H9 (cell line): Measurements from ENCODE around the gene OSM. TPM values are rescaled to one million over a fixed set of nuclear protein-coding genes. Genes with fewer than 3 reads are reported as not detected.

Source experiments
- DNase-seq: peaks from one replicate; pipeline ENCODE4 v3.0.0-alpha.2; 2017
- H2AFZ ChIP-seq: one replicate; pipeline ENCODE4 v1.6.1; 2013; ENCODE audit warnings: mild to moderate bottlenecking, low read length, control low read depth, moderate library complexity
- H2AK5ac ChIP-seq: 2 replicates; pipeline ENCODE4 v1.6.1; 2013; ENCODE audit warnings: low read length, control low read depth, mixed read lengths; ENCODE audit not compliant: insufficient read length
- H2BK120ac ChIP-seq: one replicate; pipeline ENCODE4 v1.6.1; 2013; ENCODE audit warnings: low read depth, mild to moderate bottlenecking, low read length, control low read depth, inconsistent platforms; ENCODE audit not compliant: poor library complexity, severe bottlenecking
- H2BK12ac ChIP-seq: 2 replicates; pipeline ENCODE4 v1.6.1; 2013; ENCODE audit warnings: low read length, control low read depth, mixed read lengths, low read depth; ENCODE audit not compliant: insufficient read length
- H2BK15ac ChIP-seq: 2 replicates; pipeline ENCODE4 v1.6.1; 2013; ENCODE audit warnings: low read depth, low read length, control low read depth
- H2BK20ac ChIP-seq: one replicate; pipeline ENCODE4 v1.6.1; 2013; ENCODE audit warnings: low read depth, mild to moderate bottlenecking, low read length, control low read depth, inconsistent platforms; ENCODE audit not compliant: poor library complexity, severe bottlenecking
- H2BK5ac ChIP-seq: 2 replicates; pipeline ENCODE4 v1.6.1; 2013; ENCODE audit warnings: low read length, control low read depth, mixed read lengths; ENCODE audit not compliant: insufficient read length
- H3K14ac ChIP-seq: 2 replicates; pipeline ENCODE4 v1.6.1; 2013; ENCODE audit warnings: low read length, control low read depth; ENCODE audit not compliant: insufficient read depth
- H3K18ac ChIP-seq: 2 replicates; pipeline ENCODE4 v1.6.1; 2013; ENCODE audit warnings: low read depth, mild to moderate bottlenecking, mixed read lengths, low read length, control low read depth; ENCODE audit not compliant: insufficient read length
- H3K23ac ChIP-seq: 2 replicates; pipeline ENCODE4 v1.6.1; 2013; ENCODE audit warnings: low read length, control low read depth, mixed read lengths, low read depth; ENCODE audit not compliant: insufficient read length
- H3K23me2 ChIP-seq: 2 replicates; pipeline ENCODE4 v1.6.1; 2013; ENCODE audit warnings: low read depth, mild to moderate bottlenecking, mixed read lengths, low read length, control low read depth; ENCODE audit not compliant: insufficient read length, poor library complexity, severe bottlenecking
- H3K27ac ChIP-seq: 2 replicates; pipeline ENCODE4 v1.5.1; 2013; ENCODE audit warnings: low read length, control low read depth, mixed read lengths, low read depth; ENCODE audit not compliant: insufficient read length
- H3K27me3 ChIP-seq: 2 replicates; pipeline ENCODE4 v1.6.1; 2013; ENCODE audit warnings: low read length, control low read depth, inconsistent platforms; ENCODE audit not compliant: insufficient read depth
- H3K4ac ChIP-seq: 2 replicates; pipeline ENCODE4 v1.6.1; 2013; ENCODE audit warnings: low read depth, mild to moderate bottlenecking, control low read depth, inconsistent platforms, low read length, moderate library complexity
- H3K4me1 ChIP-seq: 2 replicates; pipeline ENCODE4 v1.6.1; 2013; ENCODE audit warnings: low read length, control low read depth, inconsistent platforms; ENCODE audit not compliant: insufficient read depth
- H3K4me2 ChIP-seq: 2 replicates; pipeline ENCODE4 v1.6.1; 2013; ENCODE audit warnings: low read length, control low read depth, mixed read lengths; ENCODE audit not compliant: insufficient read length, insufficient read depth
- H3K56ac ChIP-seq: 2 replicates; pipeline ENCODE4 v1.6.1; 2013; ENCODE audit warnings: low read depth, mild to moderate bottlenecking, mixed read lengths, low read length, control low read depth; ENCODE audit not compliant: insufficient read length
- H3K79me1 ChIP-seq: 2 replicates; pipeline ENCODE4 v1.6.1; 2013; ENCODE audit warnings: low read depth, mild to moderate bottlenecking, moderate library complexity, low read length, control low read depth, inconsistent platforms; ENCODE audit not compliant: insufficient read depth, poor library complexity, severe bottlenecking
- H3K79me2 ChIP-seq: 2 replicates; pipeline ENCODE4 v1.6.1; 2013; ENCODE audit warnings: low read length, control low read depth, inconsistent platforms; ENCODE audit not compliant: insufficient read depth
- H3K9ac ChIP-seq: 2 replicates; pipeline ENCODE4 v1.6.1; 2013; ENCODE audit warnings: low read length, control low read depth, mixed read lengths; ENCODE audit not compliant: insufficient read length; ENCODE audit errors: extremely low read depth
- H3K9me3 ChIP-seq: one replicate; pipeline ENCODE4 v1.6.1; 2013; ENCODE audit warnings: low read depth, low read length, inconsistent platforms; ENCODE audit not compliant: control insufficient read depth
- H3T11ph ChIP-seq: one replicate; pipeline ENCODE4 v1.6.1; 2013; ENCODE audit warnings: mild to moderate bottlenecking, low read length, control low read depth, inconsistent platforms
- H4K20me1 ChIP-seq: one replicate; pipeline ENCODE4 v1.6.1; 2013; ENCODE audit not compliant: control insufficient read depth, insufficient read length, insufficient read depth
- H4K5ac ChIP-seq: 2 replicates; pipeline ENCODE4 v1.6.1; 2013; ENCODE audit warnings: low read depth, mild to moderate bottlenecking, mixed read lengths, low read length, control low read depth; ENCODE audit not compliant: insufficient read length
- H4K8ac ChIP-seq: replicated peaks from 2 replicates; pipeline ENCODE4 v1.6.1; 2013; ENCODE audit warnings: low read length, control low read depth, mixed read lengths, low read depth; ENCODE audit not compliant: insufficient read length
- H4K91ac ChIP-seq: 2 replicates; pipeline ENCODE4 v1.6.1; 2013; ENCODE audit warnings: low read depth, mild to moderate bottlenecking, moderate library complexity, mixed read lengths, low read length, control low read depth; ENCODE audit not compliant: insufficient read length
- H3K27ac Mint-ChIP-seq, 3 experiments: 2 replicates in 2 of 3; 3 replicates in 1 of 3; pipeline ENCODE4 v1.8.0; 2020 to 2021; ENCODE audit warnings: mixed read lengths in 3 of 3, mild to moderate bottlenecking in 1 of 3, moderate library complexity in 1 of 3
- H3K27me3 Mint-ChIP-seq: 2 replicates; pipeline ENCODE4 v1.8.0; 2021; ENCODE audit warnings: low read depth, mild to moderate bottlenecking, moderate library complexity, mixed read lengths
- H3K36me3 Mint-ChIP-seq, 3 experiments: 2 replicates in 2 of 3; 3 replicates in 1 of 3; pipeline ENCODE4 v1.8.0; 2020 to 2021; ENCODE audit warnings: low read depth in 3 of 3, mixed read lengths in 3 of 3; ENCODE audit not compliant: insufficient read depth in 1 of 3
- H3K4me1 Mint-ChIP-seq, 2 experiments: 2 replicates each; pipeline ENCODE4 v1.8.0; 2020; ENCODE audit warnings: mixed read lengths in 2 of 2
- H3K4me3 Mint-ChIP-seq, 2 experiments: 2 replicates in 1 of 2; 3 replicates in 1 of 2; pipeline ENCODE4 v1.8.0; 2020 to 2021; ENCODE audit warnings: mild to moderate bottlenecking in 2 of 2, mixed read lengths in 2 of 2, moderate library complexity in 1 of 2
- H3K9me3 Mint-ChIP-seq, 2 experiments: 2 replicates in 1 of 2; 3 replicates in 1 of 2; pipeline ENCODE4 v1.8.0; 2020; ENCODE audit warnings: mild to moderate bottlenecking in 2 of 2, mixed read lengths in 2 of 2, moderate library complexity in 1 of 2
- CTCF ChIP-seq: fragments of 200-600 bp; sonication (generic); conservative IDR thresholded peaks from 3 replicates; pipeline ENCODE4 v1.8.0; 2021; ENCODE audit warnings: antibody characterized with exemption, mild to moderate bottlenecking
- WGBS: extraction: QIAGEN DNeasy Blood & Tissue Kit; methylation state at CpG from one replicate; pipeline ENCODE4 v1.1.7; 2013; ENCODE audit warnings: missing lambda C conversion rate, low lambda C conversion rate, mixed read lengths; ENCODE audit not compliant: insufficient read length; ENCODE audit errors: extremely low coverage; 5-methylcytosine and 5-hydroxymethylcytosine counted together
- total RNA-seq: library from RNA; stranded (reverse); gene quantifications from 2 replicates; pipeline ENCODE4 v1.2.1, GENCODE V29; 2021

The OSM gene
- total RNA-seq, 1 experiment from 2014 or later, result not detected

DNA sequence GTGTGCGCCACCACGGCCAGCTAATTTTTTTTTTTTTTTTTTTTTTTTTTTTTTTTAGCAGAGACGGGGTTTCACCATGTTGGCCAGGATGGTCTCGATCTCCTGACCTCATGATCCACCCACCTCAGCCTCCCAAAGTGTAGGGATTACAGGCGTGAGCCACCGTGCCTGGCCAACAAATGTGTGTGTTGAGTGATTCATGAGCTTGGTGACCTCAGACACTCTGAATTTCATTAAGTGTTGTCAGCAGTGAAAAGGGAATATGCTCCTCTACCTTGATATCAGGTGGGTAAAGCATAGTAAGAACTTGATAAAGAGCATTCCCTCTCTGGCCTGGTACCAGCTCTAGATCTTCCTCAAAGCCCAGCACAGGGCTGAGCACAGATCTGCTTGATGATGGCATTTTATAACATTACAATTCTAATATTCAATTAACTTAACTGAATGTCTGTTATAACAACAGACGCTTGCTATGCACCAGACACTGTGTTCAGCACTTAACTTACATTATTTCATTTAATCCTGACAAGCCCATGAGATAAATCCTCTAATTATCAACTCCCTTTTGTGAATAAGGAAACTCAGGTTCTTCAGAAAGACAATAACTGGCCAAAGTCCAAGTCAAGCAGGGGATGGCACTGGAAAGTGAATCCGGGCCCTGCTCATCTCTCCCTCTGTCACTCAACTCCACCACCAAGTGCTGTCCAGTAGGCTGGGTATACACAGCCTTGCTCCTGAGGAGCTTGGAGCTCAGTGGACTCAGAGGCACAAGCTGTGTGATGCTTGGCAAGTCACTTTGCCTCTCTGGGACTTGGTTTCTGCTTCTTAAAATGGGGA is 47.1 kb upstream of the OSM start:
- Mint-ChIP-seq H3K27me3 (no peaks in the 10 kb centered on the region), H3K27ac (no peak overlapping the region), H3K36me3 (no peaks in the 10 kb centered on the region), H3K4me3 (no peak overlapping the region), H3K4me1 (peaks cover 11 to 13% of the 10 kb centered on the region in 2 experiments), H3K9me3 (no peaks in the 10 kb centered on the region; a peak in 1 of 5 replicates)
- DNase-seq, result no peak
- no peak overlapping the region for H2BK20ac ChIP-seq
- no peak overlapping the region for H2AK5ac ChIP-seq
- WGBS, result no CpG with 5 or more reads among the region's 8 CpGs
- H3K9me3 ChIP-seq, result no peaks in the 10 kb centered on the region
- no peaks in the 10 kb centered on the region for H3K79me1 ChIP-seq
- H3T11ph ChIP-seq, result no peak overlapping the region
- no peaks in the 10 kb centered on the region for H3K23me2 ChIP-seq
- H3K9ac ChIP-seq, result no peak overlapping the region
- H2BK5ac ChIP-seq, result no peak overlapping the region
- H3K4me2 ChIP-seq, result no peak overlapping the region
- no peaks in the 10 kb centered on the region for H3K27me3 ChIP-seq
- H3K23ac ChIP-seq, result no peak overlapping the region
- H3K18ac ChIP-seq, result no peak overlapping the region
- H3K14ac ChIP-seq, result no peak overlapping the region
- H3K4me1 ChIP-seq, result no peaks in the 10 kb centered on the region; the same call in 1 of the 2 replicates
- no peaks in the 10 kb centered on the region for H4K20me1 ChIP-seq
- no peak overlapping the region for H4K5ac ChIP-seq
- H2BK12ac ChIP-seq, result no peak overlapping the region
- H4K8ac ChIP-seq, result no peak overlapping the region
- H4K91ac ChIP-seq, result no peak overlapping the region
- no peak overlapping the region for H2BK120ac ChIP-seq
- no peak overlapping the region for H3K27ac ChIP-seq
- no peak overlapping the region for H2AFZ ChIP-seq
- no peaks in the 10 kb centered on the region for H3K79me2 ChIP-seq
- no peak for TF ChIP-seq CTCF
- H2BK15ac ChIP-seq, result no peak overlapping the region
- H3K4ac ChIP-seq, result no peak overlapping the region
- H3K56ac ChIP-seq, result no peak overlapping the region
